DND-41 (cell line): ENCODE measurements around the gene RNF157.

Experiments
- EZH2 ChIP-seq: IDR thresholded peaks from 3 replicates; pipeline ENCODE4 v1.6.1; 2012; ENCODE audit warnings: borderline replicate concordance, low read depth, mild to moderate bottlenecking, moderate library complexity, low read length, inconsistent platforms; ENCODE audit not compliant: severe bottlenecking
- TF ChIP-seq, protein P1 (sequence below): IDR thresholded peaks from 2 replicates; pipeline ENCODE4 v1.5.1; 2012; ENCODE audit warnings: borderline replicate concordance, low read length, moderate library complexity, mild to moderate bottlenecking; ENCODE audit not compliant: poor library complexity, severe bottlenecking; ENCODE audit errors: extremely low read depth

DNA sequence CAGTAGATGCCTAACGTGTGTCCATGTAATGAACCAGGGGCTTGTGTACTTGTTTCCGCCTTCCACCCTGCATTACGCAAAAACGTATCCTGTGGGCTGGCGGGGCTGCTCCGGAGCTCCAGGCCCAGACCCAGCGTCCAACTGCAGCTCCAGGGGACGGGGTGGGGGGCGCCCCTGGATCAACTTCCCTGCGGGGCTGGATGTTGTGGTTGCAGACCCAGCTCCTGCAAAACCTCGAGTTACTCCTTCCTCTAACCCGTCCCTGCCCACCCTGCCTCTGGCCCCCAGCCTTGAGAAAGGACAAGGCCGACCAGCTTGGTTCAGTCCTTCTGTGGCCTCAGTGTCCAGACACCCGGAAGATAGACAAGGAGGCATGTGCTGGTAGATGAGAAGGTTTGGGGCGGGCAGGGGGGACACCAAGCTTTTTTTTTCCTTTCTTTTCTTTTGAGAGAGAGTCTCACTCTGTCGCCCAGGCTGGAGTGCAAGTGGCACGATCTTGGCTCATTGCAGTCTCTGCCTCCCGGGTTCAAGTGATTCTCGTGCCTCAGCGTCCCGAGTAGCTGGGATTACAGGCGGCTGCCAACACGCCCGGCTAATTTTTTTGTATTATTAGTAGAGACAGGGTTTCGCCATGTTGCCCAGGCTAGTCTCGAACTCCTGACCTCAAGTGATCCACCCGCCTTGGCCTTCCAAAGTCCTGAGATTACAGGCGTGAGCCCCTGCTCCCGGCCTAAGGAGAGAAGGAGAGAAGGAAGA, 136.0 kb downstream of the RNF157 start:
- TF ChIP-seq, protein P1, sequence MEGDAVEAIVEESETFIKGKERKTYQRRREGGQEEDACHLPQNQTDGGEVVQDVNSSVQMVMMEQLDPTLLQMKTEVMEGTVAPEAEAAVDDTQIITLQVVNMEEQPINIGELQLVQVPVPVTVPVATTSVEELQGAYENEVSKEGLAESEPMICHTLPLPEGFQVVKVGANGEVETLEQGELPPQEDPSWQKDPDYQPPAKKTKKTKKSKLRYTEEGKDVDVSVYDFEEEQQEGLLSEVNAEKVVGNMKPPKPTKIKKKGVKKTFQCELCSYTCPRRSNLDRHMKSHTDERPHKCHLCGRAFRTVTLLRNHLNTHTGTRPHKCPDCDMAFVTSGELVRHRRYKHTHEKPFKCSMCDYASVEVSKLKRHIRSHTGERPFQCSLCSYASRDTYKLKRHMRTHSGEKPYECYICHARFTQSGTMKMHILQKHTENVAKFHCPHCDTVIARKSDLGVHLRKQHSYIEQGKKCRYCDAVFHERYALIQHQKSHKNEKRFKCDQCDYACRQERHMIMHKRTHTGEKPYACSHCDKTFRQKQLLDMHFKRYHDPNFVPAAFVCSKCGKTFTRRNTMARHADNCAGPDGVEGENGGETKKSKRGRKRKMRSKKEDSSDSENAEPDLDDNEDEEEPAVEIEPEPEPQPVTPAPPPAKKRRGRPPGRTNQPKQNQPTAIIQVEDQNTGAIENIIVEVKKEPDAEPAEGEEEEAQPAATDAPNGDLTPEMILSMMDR, result no peak
- TF ChIP-seq EZH2, result no peak
